Renal pelvis (tissue), 4 donors: ENCODE data around the gene ADIRF. TPM values are rescaled to one million over a fixed set of nuclear protein-coding genes. Genes with fewer than 3 reads are reported as not detected.
"Not testable (repeated sequence)": the region's sequence is repeated elsewhere in the genome, so short reads cannot be mapped to it uniquely, and the experiment has no call there.

Experiments used
- DNase-seq: peaks from one replicate; pipeline ENCODE4 v3.0.0-alpha.2; 2013
- polyA plus RNA-seq, 3 donors: library from polyadenylated mRNA; unstranded; fragments of 120-200 nt; gene quantifications; one replicate each; pipeline ENCODE4 v1.2.1, GENCODE V29; 2013; ENCODE audit not compliant: insufficient read length in 3 of 3

Gene ADIRF
- polyA plus RNA-seq, 3 donors, result 18.0 to 20.8 (median 19.0) TPM

- DNase-seq, result no peak
Measured at GRCh38 chr10:86972613-86973380, 4.5 kb downstream of the ADIRF start.

- no peak for DNase-seq
Measured at GRCh38 chr10:86974484-86974883, 6.2 kb downstream of the ADIRF start.

GRCh38 chr10:86976362-86977056 is 8.2 kb downstream of the ADIRF start:
- DNase-seq, result no peak

- DNase-seq, result not testable (repeated sequence)
Measured at GRCh38 chr10:86978457-86978856, 10.2 kb downstream of the ADIRF start.

GRCh38 chr10:86979296-86979818 is 11.1 kb downstream of the ADIRF start:
- DNase-seq, result no peak

GRCh38 chr10:86979977-86980448 is 11.7 kb downstream of the ADIRF start:
- DNase-seq, result no peak

GRCh38 chr10:86981020-86981419 is 12.7 kb downstream of the ADIRF start:
- not testable (repeated sequence) for DNase-seq

- no peak for DNase-seq
Measured at GRCh38 chr10:86981716-86982115, 13.4 kb downstream of the ADIRF start.

- DNase-seq, result not testable (repeated sequence)
Measured at GRCh38 chr10:86984498-86984897, 16.2 kb downstream of the ADIRF start.

- no peak for DNase-seq
Measured at GRCh38 chr10:86988520-86988919, 20.2 kb downstream of the ADIRF start.

GRCh38 chr10:86991362-86991761 is 23.1 kb downstream of the ADIRF start:
- not testable (repeated sequence) for DNase-seq

GRCh38 chr10:86992456-86992855 is 24.2 kb downstream of the ADIRF start:
- DNase-seq, result no peak

- DNase-seq, result no peak
Measured at GRCh38 chr10:86992929-86993328, 24.6 kb downstream of the ADIRF start.

- DNase-seq, result not testable (repeated sequence)
Measured at GRCh38 chr10:86999802-87000403, 31.6 kb downstream of the ADIRF start.

GRCh38 chr10:87000491-87000890 is 32.2 kb downstream of the ADIRF start:
- DNase-seq, result no peak

GRCh38 chr10:87007124-87007523 is 38.8 kb downstream of the ADIRF start:
- not testable (repeated sequence) for DNase-seq

- DNase-seq, result not testable (repeated sequence)
Measured at GRCh38 chr10:87007674-87008073, 39.4 kb downstream of the ADIRF start.

- not testable (repeated sequence) for DNase-seq
Measured at GRCh38 chr10:87008303-87008702, 40.0 kb downstream of the ADIRF start.

GRCh38 chr10:87009134-87009696 is 40.9 kb downstream of the ADIRF start:
- not testable (repeated sequence) for DNase-seq

GRCh38 chr10:87013528-87013927 is 45.2 kb downstream of the ADIRF start:
- DNase-seq, result not testable (repeated sequence)

- not testable (repeated sequence) for DNase-seq
Measured at GRCh38 chr10:87014986-87015716, 46.9 kb downstream of the ADIRF start.
